SU-DHL-6 (cell line): Measurements from ENCODE around the gene AHDC1.

Source experiments
- CTCF ChIP-seq: fragments of 200-600 bp; sonication (generic); IDR thresholded peaks from one replicate; pipeline ENCODE4 v1.5.1; 2017; ENCODE audit warnings: antibody characterized with exemption, mild to moderate bottlenecking, low read length, moderate library complexity; ENCODE audit not compliant: insufficient read depth, poor library complexity, severe bottlenecking
- EZH2phosphoT487 ChIP-seq: fragments of 200-600 bp; sonication (generic), shearing (Covaris generic); conservative IDR thresholded peaks from 2 replicates; pipeline ENCODE4 v1.6.1; 2018; ENCODE audit warnings: mild to moderate bottlenecking, antibody characterized with exemption, low read length, moderate library complexity, mixed read lengths

- TF ChIP-seq CTCF (no peak), EZH2phosphoT487 (no peak)
These were observed 34.9 kb downstream of the AHDC1 start for GRCh38 chr1:27569088-27569460.
